Measurements from ENCODE around the gene ARL13A. TPM values are rescaled to one million over a fixed set of nuclear protein-coding genes. Genes with fewer than 3 reads are reported as not detected.

ARL13A gene
- total RNA-seq, 4 donors from 2014 or later = not detected

GRCh38 chrX:101028562-101028961 lies 59.1 kb downstream of the ARL13A start:
- TF ChIP-seq POLR2AphosphoS5 (IDR thresholded peaks at IDR 0.05) (no peak), EP300 (IDR thresholded peaks at IDR 0.05; ENCODE audit: low read depth) (no peak), POLR2A (IDR thresholded peaks at IDR 0.05) (no peak), CTCF (IDR thresholded peaks at IDR 0.05) (no peak)
- in situ Hi-C loops (cut with MboI; ENCODE audit: low pct_ligation_motif_present in 1 of 4, low pct_unique_long_range_greater_than_20kb in 1 of 4, low sequenced_read_pairs in 3 of 4) (no loop called here), intact Hi-C loops (cut with DNase I; ENCODE audit: low total_unique reads) (no loop called here)
- no peak overlapping the region for H3K27ac ChIP-seq
- WGBS, 2 donors (ENCODE audit: low coverage in 1 of 2) = 73% methylated on average over 1 of the region's 1 CpG; no CpG with 5 or more reads in 1 of the 2 donors
- H3K27me3 ChIP-seq = no peaks in the 10 kb centered on the region
- no peaks in the 10 kb centered on the region for H3K36me3 ChIP-seq
- H3K4me3 ChIP-seq = no peak overlapping the region
- DNase-seq = no peak
- no peaks in the 10 kb centered on the region for H3K9me3 ChIP-seq
- H3K4me1 ChIP-seq = no peaks in the 10 kb centered on the region

- Histone ChIP-seq H3K27me3 (no peaks in the 10 kb centered on the region), H3K27ac (no peak overlapping the region)
- WGBS, 2 donors (ENCODE audit: low coverage in 1 of 2) = 88% methylated on average over 1 of the region's 1 CpG; no CpG with 5 or more reads in 1 of the 2 donors
Observed at GRCh38 chrX:101029665-101030064, 60.2 kb downstream of the ARL13A start.

DNA sequence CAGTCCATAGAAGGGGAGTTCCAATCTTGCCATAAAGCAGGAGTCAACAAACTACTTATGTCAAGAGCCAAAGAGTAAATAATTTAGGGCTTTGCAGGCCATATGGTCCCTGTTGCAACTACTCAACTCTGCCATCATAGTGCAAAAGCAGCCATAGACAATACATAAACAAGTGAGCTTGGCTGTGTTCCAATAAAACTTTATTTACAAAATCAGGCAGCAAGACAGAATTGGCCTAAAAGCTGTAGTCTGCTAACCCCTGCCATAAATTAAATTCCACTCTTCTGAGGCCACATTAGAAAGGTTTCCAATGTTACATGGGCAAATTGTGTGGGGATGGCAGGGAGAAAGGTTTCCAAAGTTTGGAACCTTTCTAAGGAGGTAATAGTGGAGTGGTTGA lies 67.7 kb downstream of the ARL13A start:
- no peak for TF ChIP-seq CTCF (IDR thresholded peaks at IDR 0.05)
- TF ChIP-seq POLR2A (IDR thresholded peaks at IDR 0.05) = no peak
- no peak for TF ChIP-seq POLR2AphosphoS5 (IDR thresholded peaks at IDR 0.05)
- no peak for TF ChIP-seq EP300 (IDR thresholded peaks at IDR 0.05; ENCODE audit: low read depth)

More at GRCh38 chrX:101029665-101030064, 60.2 kb downstream of the ARL13A start:
- no peak overlapping the region for H3K4me3 ChIP-seq
- TF ChIP-seq POLR2AphosphoS5 (IDR thresholded peaks at IDR 0.05) (no peak), POLR2A (IDR thresholded peaks at IDR 0.05) (no peak), CTCF (IDR thresholded peaks at IDR 0.05) (no peak), EP300 (IDR thresholded peaks at IDR 0.05; ENCODE audit: low read depth) (no peak)
- no peaks in the 10 kb centered on the region for H3K36me3 ChIP-seq
- no peak for DNase-seq
- no peaks in the 10 kb centered on the region for H3K4me1 ChIP-seq
- in situ Hi-C loops (cut with MboI; ENCODE audit: low pct_ligation_motif_present in 1 of 4, low pct_unique_long_range_greater_than_20kb in 1 of 4, low sequenced_read_pairs in 3 of 4) (no loop called here), intact Hi-C loops (cut with DNase I; ENCODE audit: low total_unique reads) (no loop called here)
- no peaks in the 10 kb centered on the region for H3K9me3 ChIP-seq

GRCh38 chrX:101040197-101040596 lies 70.7 kb downstream of the ARL13A start:
- WGBS, 2 donors (ENCODE audit: low coverage in 1 of 2) = 67 to 100% methylated on average over 2 to 4 of the region's 4 CpGs
- no peak for TF ChIP-seq CTCF (IDR thresholded peaks at IDR 0.05)
- TF ChIP-seq POLR2AphosphoS5 (IDR thresholded peaks at IDR 0.05) = no peak
- TF ChIP-seq EP300 (IDR thresholded peaks at IDR 0.05; ENCODE audit: low read depth) = no peak
- no peak for TF ChIP-seq POLR2A (IDR thresholded peaks at IDR 0.05)
- no peak overlapping the region for H3K27ac ChIP-seq
- no peak for DNase-seq
- in situ Hi-C loops (cut with MboI; ENCODE audit: low pct_ligation_motif_present in 1 of 4, low pct_unique_long_range_greater_than_20kb in 1 of 4, low sequenced_read_pairs in 3 of 4) = no loop called here
- no peaks in the 10 kb centered on the region for H3K27me3 ChIP-seq
- no peak overlapping the region for H3K4me3 ChIP-seq
- H3K4me1 ChIP-seq = no peaks in the 10 kb centered on the region
- no peaks in the 10 kb centered on the region for H3K9me3 ChIP-seq
- intact Hi-C loops (cut with DNase I; ENCODE audit: low total_unique reads) = no loop called here
- no peaks in the 10 kb centered on the region for H3K36me3 ChIP-seq

More for the DNA sequence above, 67.7 kb downstream of the ARL13A start:
- Histone ChIP-seq H3K4me3 (no peak overlapping the region), H3K4me1 (no peaks in the 10 kb centered on the region), H3K27me3 (no peaks in the 10 kb centered on the region), H3K27ac (no peak overlapping the region), H3K36me3 (no peaks in the 10 kb centered on the region), H3K9me3 (no peaks in the 10 kb centered on the region)
- in situ Hi-C loops (cut with MboI; ENCODE audit: low pct_ligation_motif_present in 1 of 4, low pct_unique_long_range_greater_than_20kb in 1 of 4, low sequenced_read_pairs in 3 of 4) = no loop called here
- intact Hi-C loops (cut with DNase I; ENCODE audit: low total_unique reads) = no loop called here
- DNase-seq = no peak

Other genes with a start within 250 kb of the ARL13A start
- 10 to 100 TPM; 39.0 to 49.7 (median 43.1) TPM for gene SYTL4, start 237.6 kb upstream of the ARL13A start, total RNA-seq
- gene CSTF2, start 149.3 kb upstream of the ARL13A start, total RNA-seq = 10 to 100 TPM; 15.3 to 26.5 (median 18.0) TPM
- gene NOX1, start 95.3 kb upstream of the ARL13A start, total RNA-seq = 10 to 100 TPM; 17.6 to 31.8 (median 23.7) TPM
- 1 to 10 TPM; 1.9 to 5.9 (median 2.2) TPM for gene XKRX, start 40.8 kb upstream of the ARL13A start, total RNA-seq
- 10 to 100 TPM; 14.9 to 25.4 (median 21.7) TPM for gene TRMT2B, start 82.4 kb downstream of the ARL13A start, total RNA-seq
- gene TMEM35A, start 109.2 kb downstream of the ARL13A start, total RNA-seq = 1 to 10 TPM; 2.0 to 9.1 (median 6.6) TPM
- gene CENPI, start 128.5 kb downstream of the ARL13A start, total RNA-seq = 1 to 10 TPM in 2 of 4 donors, under 1 TPM in 1, not detected in 1; 0.68 to 1.7 (median 1.2) TPM

All from transverse colon (tissue), 4 donors.